OCI-LY1 (cell line): ENCODE data around the gene ANKRD39.

Experiments
- H2AFZ ChIP-seq: fragments of 200-600 bp; sonication (generic), shearing (Covaris generic); 2 replicates; pipeline ENCODE4 v1.6.0; 2014; ENCODE audit warnings: antibody characterized with exemption, mild to moderate bottlenecking, low read length
- H3F3A ChIP-seq: fragments of 200-600 bp; sonication (generic), shearing (Covaris generic); 2 replicates; pipeline ENCODE4 v1.6.0; 2014; ENCODE audit warnings: mild to moderate bottlenecking, antibody characterized with exemption, low read length, moderate library complexity; ENCODE audit not compliant: insufficient read depth
- H3K27ac ChIP-seq: fragments of 200-600 bp; sonication (generic); 2 replicates; pipeline ENCODE4 v1.5.1; 2014; ENCODE audit warnings: low read length, mixed run types, mild to moderate bottlenecking, low read depth; ENCODE audit not compliant: poor library complexity, severe bottlenecking
- H3K27me3 ChIP-seq: fragments of 200-600 bp; sonication (generic); 2 replicates; pipeline ENCODE4 v1.6.0; 2014; ENCODE audit warnings: antibody characterized with exemption, mild to moderate bottlenecking, low read length, moderate library complexity; ENCODE audit not compliant: insufficient read depth
- H3K36me3 ChIP-seq: fragments of 200-600 bp; sonication (generic); 2 replicates; pipeline ENCODE4 v1.6.1; 2014; ENCODE audit warnings: mild to moderate bottlenecking, antibody characterized with exemption, low read length, moderate library complexity, mixed read lengths; ENCODE audit not compliant: insufficient read depth
- H3K4me1 ChIP-seq: fragments of 200-600 bp; sonication (generic); 2 replicates; pipeline ENCODE4 v1.5.1; 2014; ENCODE audit warnings: mild to moderate bottlenecking, low read length, moderate library complexity; ENCODE audit not compliant: insufficient read depth, severe bottlenecking
- H3K4me2 ChIP-seq: fragments of 200-600 bp; sonication (generic), shearing (Covaris generic); 2 replicates; pipeline ENCODE4 v1.6.1; 2014; ENCODE audit warnings: low read length
- H3K4me3 ChIP-seq: fragments of 200-600 bp; sonication (generic); 2 replicates; pipeline ENCODE4 v1.5.1; 2014; ENCODE audit warnings: low read length, low read depth, mild to moderate bottlenecking, mixed read lengths; ENCODE audit not compliant: poor library complexity, severe bottlenecking
- H3K79me2 ChIP-seq: fragments of 200-600 bp; shearing (Covaris generic); 2 replicates; pipeline ENCODE4 v1.6.1; 2016; ENCODE audit warnings: mixed run types, low read length, mixed read lengths; ENCODE audit not compliant: insufficient read depth
- H3K9ac ChIP-seq: fragments of 200-600 bp; sonication (generic), shearing (Covaris generic); 2 replicates; pipeline ENCODE4 v1.6.1; 2014; ENCODE audit warnings: mild to moderate bottlenecking, low read length, mixed read lengths
- H3K9me2 ChIP-seq: fragments of 200-600 bp; sonication (generic), shearing (Covaris generic); 2 replicates; pipeline ENCODE4 v1.6.1; 2014; ENCODE audit warnings: low read depth, mild to moderate bottlenecking, low read length, mixed read lengths
- H3K9me3 ChIP-seq: fragments of 200-600 bp; shearing (Covaris generic); 2 replicates; pipeline ENCODE4 v1.6.1; 2014; ENCODE audit warnings: low read length, mixed read lengths
- H4K20me1 ChIP-seq: fragments of 200-600 bp; sonication (generic), shearing (Covaris generic); 2 replicates; pipeline ENCODE4 v1.6.0; 2016; ENCODE audit warnings: mild to moderate bottlenecking, low read length; ENCODE audit not compliant: insufficient read depth
- EZH2 ChIP-seq: fragments of 200-600 bp; sonication (generic), shearing (Covaris generic); IDR thresholded peaks from 2 replicates; pipeline ENCODE4 v1.8.0; 2017; ENCODE audit warnings: borderline replicate concordance, mixed run types, mild to moderate bottlenecking, antibody characterized with exemption, low read length, moderate library complexity, mixed read lengths
- TF ChIP-seq, protein P1 (sequence below): fragments of 200-600 bp; sonication (generic), shearing (Covaris generic); IDR thresholded peaks from 2 replicates; pipeline ENCODE4 v1.5.1; 2017; ENCODE audit warnings: mild to moderate bottlenecking, antibody characterized with exemption, low read length, moderate library complexity, mixed read lengths

Gene ANKRD39

DNA sequence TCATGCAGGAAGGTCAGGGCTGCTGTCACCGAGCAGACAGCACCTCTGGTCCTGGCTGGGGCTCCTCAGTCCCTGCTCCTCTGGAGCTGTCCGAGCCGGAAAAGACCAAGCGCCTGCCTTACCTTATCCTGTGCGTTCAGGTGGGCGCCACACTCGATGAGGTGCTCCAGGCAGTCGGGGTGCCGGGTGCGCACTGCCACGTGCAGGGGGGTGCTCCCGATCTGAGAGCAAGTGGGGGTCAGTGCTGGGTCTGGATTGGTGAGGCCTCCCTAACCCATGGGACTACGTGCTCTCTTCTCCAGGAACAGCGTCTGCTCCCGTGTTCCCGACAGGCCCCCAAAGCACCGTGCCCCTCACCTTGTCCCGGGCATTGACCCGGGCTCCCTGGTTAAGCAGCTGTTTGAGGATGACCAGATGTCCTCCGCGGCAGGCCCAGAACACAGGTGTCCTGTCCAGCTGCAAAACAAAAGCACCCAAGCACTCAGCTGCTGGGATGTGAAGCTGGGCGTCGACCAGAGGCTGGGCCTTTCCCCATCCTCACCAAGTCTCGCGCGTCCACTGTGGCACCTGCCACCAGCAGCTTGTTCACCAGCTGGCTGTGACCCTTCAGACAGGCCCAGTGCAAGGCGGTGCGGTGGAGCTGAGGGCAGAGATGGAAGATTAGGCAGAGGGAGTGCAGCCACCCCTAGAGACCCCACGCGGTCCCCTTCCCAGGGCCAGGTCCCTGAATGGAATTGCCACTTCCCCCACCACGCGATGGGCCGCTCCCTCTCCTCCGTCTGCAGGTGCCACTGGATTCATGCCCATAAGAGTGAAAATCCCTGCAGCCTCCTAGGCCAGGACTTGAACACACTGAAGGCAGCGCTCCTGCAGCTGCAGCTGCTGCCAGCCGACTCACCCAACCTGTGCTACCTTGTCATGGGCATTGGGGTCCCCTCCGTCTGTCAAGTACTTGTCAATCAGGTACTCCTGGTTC, 17.7 kb downstream of the ANKRD39 start:
- no peaks in the 10 kb centered on the region for H3K9me2 ChIP-seq
- no peaks in the 10 kb centered on the region for H3F3A ChIP-seq
- peaks cover 15% of the 10 kb centered on the region for H3K4me1 ChIP-seq
- peak overlapping the region; percentile 29; the same call in 1 of the 2 replicates for H3K9ac ChIP-seq
- H2AFZ ChIP-seq = no peak overlapping the region
- H3K27me3 ChIP-seq = no peaks in the 10 kb centered on the region
- H3K4me3 ChIP-seq = peak overlapping the region; percentile 42
- H4K20me1 ChIP-seq = no peaks in the 10 kb centered on the region
- H3K27ac ChIP-seq = no peak overlapping the region
- H3K4me2 ChIP-seq = peak overlapping the region; percentile 63
- H3K9me3 ChIP-seq = no peaks in the 10 kb centered on the region
- no peak for TF ChIP-seq EZH2
- TF ChIP-seq, protein P1, sequence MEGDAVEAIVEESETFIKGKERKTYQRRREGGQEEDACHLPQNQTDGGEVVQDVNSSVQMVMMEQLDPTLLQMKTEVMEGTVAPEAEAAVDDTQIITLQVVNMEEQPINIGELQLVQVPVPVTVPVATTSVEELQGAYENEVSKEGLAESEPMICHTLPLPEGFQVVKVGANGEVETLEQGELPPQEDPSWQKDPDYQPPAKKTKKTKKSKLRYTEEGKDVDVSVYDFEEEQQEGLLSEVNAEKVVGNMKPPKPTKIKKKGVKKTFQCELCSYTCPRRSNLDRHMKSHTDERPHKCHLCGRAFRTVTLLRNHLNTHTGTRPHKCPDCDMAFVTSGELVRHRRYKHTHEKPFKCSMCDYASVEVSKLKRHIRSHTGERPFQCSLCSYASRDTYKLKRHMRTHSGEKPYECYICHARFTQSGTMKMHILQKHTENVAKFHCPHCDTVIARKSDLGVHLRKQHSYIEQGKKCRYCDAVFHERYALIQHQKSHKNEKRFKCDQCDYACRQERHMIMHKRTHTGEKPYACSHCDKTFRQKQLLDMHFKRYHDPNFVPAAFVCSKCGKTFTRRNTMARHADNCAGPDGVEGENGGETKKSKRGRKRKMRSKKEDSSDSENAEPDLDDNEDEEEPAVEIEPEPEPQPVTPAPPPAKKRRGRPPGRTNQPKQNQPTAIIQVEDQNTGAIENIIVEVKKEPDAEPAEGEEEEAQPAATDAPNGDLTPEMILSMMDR = no peak
- H3K36me3 ChIP-seq = peaks cover 14% of the 10 kb centered on the region
- no peaks in the 10 kb centered on the region for H3K79me2 ChIP-seq

DNA sequence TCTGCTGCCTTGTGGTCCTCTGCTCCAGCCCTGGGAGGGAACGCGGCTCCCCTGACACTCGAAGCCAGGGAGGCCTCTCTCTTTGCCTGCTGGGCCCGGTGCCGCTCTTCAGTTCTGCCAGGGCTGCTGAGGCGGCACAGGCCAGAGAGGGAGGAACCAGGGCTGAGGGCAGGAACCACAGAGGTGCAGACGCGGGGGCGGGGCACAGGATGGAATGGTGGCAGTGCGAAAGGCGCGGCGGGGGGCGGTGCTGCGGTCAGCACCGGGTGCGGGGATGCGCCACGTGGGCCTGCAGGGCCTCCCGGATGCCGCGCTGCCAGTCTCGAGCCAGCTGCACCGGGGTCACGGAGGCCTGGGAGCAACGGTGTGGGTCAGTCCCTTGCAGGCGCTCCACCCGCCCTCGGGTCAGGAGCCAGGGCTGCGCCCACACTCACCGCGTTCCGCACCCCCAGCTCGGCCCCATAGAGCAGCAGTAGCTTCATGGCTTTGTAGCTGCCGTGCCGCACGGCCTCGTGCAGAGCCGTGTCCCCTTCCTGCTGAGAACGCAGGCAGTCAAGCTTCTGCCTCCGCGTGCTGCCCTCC, 18.4 kb downstream of the ANKRD39 start:
- H3K79me2 ChIP-seq = no peaks in the 10 kb centered on the region
- TF ChIP-seq, protein P1 = no peak
- TF ChIP-seq EZH2 = no peak
- peak overlapping the region; percentile 42 for H3K4me3 ChIP-seq
- peak overlapping the region; percentile 29; the same call in 1 of the 2 replicates for H3K9ac ChIP-seq
- H2AFZ ChIP-seq = no peak overlapping the region
- H3F3A ChIP-seq = no peaks in the 10 kb centered on the region
- H3K9me2 ChIP-seq = no peaks in the 10 kb centered on the region
- H3K4me2 ChIP-seq = peak overlapping the region; percentile 63
- no peaks in the 10 kb centered on the region for H4K20me1 ChIP-seq
- H3K27ac ChIP-seq = no peak overlapping the region
- H3K27me3 ChIP-seq = no peaks in the 10 kb centered on the region
- no peaks in the 10 kb centered on the region for H3K9me3 ChIP-seq
- H3K4me1 ChIP-seq = peaks cover 15% of the 10 kb centered on the region
- H3K36me3 ChIP-seq = peaks cover 21% of the 10 kb centered on the region

- H3F3A ChIP-seq = no peaks in the 10 kb centered on the region
- H3K79me2 ChIP-seq = no peaks in the 10 kb centered on the region
- H3K4me2 ChIP-seq = peak overlapping the region; percentile 63
- peak overlapping the region; percentile 42 for H3K4me3 ChIP-seq
- H3K4me1 ChIP-seq = peaks cover 17% of the 10 kb centered on the region
- H4K20me1 ChIP-seq = no peaks in the 10 kb centered on the region
- peaks cover 21% of the 10 kb centered on the region for H3K36me3 ChIP-seq
- H3K9me2 ChIP-seq = no peaks in the 10 kb centered on the region
- no peaks in the 10 kb centered on the region for H3K27me3 ChIP-seq
- no peak overlapping the region for H2AFZ ChIP-seq
- TF ChIP-seq, protein P1 = no peak
- TF ChIP-seq EZH2 = no peak
- no peak overlapping the region for H3K27ac ChIP-seq
- peak overlapping the region; percentile 29; the same call in 1 of the 2 replicates for H3K9ac ChIP-seq
- no peaks in the 10 kb centered on the region for H3K9me3 ChIP-seq
Observed at GRCh38 chr2:96838345-96839292, 19.2 kb downstream of the ANKRD39 start.
